ENCODE data around the gene ACOX3.

Gene ACOX3

GRCh38 chr4:8463811-8464210 is 23.3 kb upstream of the ACOX3 start:
- Histone ChIP-seq H3K27me3 (no peaks in the 10 kb centered on the region), H3K9me3 (no peaks in the 10 kb centered on the region), H3K4me3 (ENCODE audit: low read depth, low read length) (no peak overlapping the region), H3K36me3 (peaks cover 33% of the 10 kb centered on the region), H3K4me1 (no peaks in the 10 kb centered on the region)
- no peak for DNase-seq
- TF ChIP-seq, protein P1, sequence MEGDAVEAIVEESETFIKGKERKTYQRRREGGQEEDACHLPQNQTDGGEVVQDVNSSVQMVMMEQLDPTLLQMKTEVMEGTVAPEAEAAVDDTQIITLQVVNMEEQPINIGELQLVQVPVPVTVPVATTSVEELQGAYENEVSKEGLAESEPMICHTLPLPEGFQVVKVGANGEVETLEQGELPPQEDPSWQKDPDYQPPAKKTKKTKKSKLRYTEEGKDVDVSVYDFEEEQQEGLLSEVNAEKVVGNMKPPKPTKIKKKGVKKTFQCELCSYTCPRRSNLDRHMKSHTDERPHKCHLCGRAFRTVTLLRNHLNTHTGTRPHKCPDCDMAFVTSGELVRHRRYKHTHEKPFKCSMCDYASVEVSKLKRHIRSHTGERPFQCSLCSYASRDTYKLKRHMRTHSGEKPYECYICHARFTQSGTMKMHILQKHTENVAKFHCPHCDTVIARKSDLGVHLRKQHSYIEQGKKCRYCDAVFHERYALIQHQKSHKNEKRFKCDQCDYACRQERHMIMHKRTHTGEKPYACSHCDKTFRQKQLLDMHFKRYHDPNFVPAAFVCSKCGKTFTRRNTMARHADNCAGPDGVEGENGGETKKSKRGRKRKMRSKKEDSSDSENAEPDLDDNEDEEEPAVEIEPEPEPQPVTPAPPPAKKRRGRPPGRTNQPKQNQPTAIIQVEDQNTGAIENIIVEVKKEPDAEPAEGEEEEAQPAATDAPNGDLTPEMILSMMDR (IDR thresholded peaks at IDR 0.05; ENCODE audit: low read depth, low read length), result no peak

DNA sequence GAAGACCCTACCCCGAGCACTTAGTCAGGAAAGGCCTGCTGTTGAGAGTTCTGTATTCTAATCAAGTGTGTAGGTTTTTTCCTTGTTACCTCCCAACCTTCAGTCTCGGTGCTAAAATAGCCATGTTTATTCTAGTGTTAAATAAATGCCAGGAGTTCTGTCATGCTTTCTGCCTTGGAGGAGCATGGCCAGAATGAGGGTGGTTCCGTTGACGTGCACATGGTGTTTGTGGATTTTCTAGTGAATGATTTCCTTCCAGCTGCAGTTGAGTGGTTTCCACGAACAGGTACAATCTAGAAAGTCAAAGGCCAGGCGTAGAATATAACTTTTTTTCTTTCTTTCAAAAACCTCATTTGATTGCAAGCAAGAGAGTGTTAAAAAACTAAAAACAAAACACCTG is 21.1 kb upstream of the ACOX3 start:
- Histone ChIP-seq H3K27me3 (no peaks in the 10 kb centered on the region), H3K4me3 (ENCODE audit: low read depth, low read length) (no peak overlapping the region), H3K36me3 (peaks cover 33% of the 10 kb centered on the region), H3K9me3 (no peaks in the 10 kb centered on the region), H3K4me1 (no peaks in the 10 kb centered on the region)
- no peak for DNase-seq
- TF ChIP-seq, protein P1 (IDR thresholded peaks at IDR 0.05; ENCODE audit: low read depth, low read length), result no peak

GRCh38 chr4:8461086-8461485 is 20.6 kb upstream of the ACOX3 start:
- H3K27me3 ChIP-seq, result no peaks in the 10 kb centered on the region
- no peak for DNase-seq
- peaks cover 31% of the 10 kb centered on the region for H3K36me3 ChIP-seq
- TF ChIP-seq, protein P1 (IDR thresholded peaks at IDR 0.05; ENCODE audit: low read depth, low read length), result no peak
- H3K9me3 ChIP-seq, result no peaks in the 10 kb centered on the region
- H3K4me3 ChIP-seq (ENCODE audit: low read depth, low read length), result no peak overlapping the region
- H3K4me1 ChIP-seq, result no peaks in the 10 kb centered on the region

- no peak overlapping the region for H3K4me3 ChIP-seq (ENCODE audit: low read depth, low read length)
- peaks cover 29% of the 10 kb centered on the region for H3K36me3 ChIP-seq
- H3K4me1 ChIP-seq, result no peaks in the 10 kb centered on the region
- no peaks in the 10 kb centered on the region for H3K27me3 ChIP-seq
- TF ChIP-seq, protein P1 (IDR thresholded peaks at IDR 0.05; ENCODE audit: low read depth, low read length), result no peak
- H3K9me3 ChIP-seq, result no peaks in the 10 kb centered on the region
- no peak for DNase-seq
Measured at GRCh38 chr4:8459867-8460445, 19.4 kb upstream of the ACOX3 start.

DNA sequence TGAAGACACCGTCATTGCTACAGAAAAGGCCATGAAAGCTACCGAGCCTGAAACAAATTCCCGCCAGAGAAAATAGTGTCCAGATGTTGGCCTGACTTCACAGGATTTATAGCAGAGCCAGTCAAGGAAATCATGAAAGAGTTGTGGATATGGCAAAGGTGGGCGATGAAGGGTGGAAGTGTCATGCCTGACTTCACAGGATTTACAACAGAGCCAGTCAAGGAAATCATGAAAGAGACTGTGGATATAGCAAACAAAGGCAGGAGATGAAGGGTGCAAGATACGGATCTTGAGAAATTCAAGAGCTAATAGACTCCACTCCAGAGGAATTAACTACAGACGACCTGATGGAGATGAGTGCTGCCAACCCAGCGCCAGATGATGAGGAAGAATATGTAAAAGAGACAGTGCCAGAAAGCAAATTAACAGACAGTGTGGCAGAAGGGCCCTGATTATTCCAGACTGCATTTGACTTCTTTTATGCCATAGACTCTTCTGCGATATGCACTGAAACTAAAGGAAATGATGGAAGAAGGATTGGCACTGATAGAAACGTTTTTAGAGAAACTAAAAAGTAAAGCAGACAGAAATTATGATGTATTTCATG is 17.2 kb upstream of the ACOX3 start:
- no peaks in the 10 kb centered on the region for H3K4me1 ChIP-seq
- no peaks in the 10 kb centered on the region for H3K9me3 ChIP-seq
- TF ChIP-seq, protein P1 (IDR thresholded peaks at IDR 0.05; ENCODE audit: low read depth, low read length), result no peak
- peaks cover 50% of the 10 kb centered on the region for H3K36me3 ChIP-seq
- H3K27me3 ChIP-seq, result no peaks in the 10 kb centered on the region
- no peak overlapping the region for H3K4me3 ChIP-seq (ENCODE audit: low read depth, low read length)
- DNase-seq, result no peak

DNA sequence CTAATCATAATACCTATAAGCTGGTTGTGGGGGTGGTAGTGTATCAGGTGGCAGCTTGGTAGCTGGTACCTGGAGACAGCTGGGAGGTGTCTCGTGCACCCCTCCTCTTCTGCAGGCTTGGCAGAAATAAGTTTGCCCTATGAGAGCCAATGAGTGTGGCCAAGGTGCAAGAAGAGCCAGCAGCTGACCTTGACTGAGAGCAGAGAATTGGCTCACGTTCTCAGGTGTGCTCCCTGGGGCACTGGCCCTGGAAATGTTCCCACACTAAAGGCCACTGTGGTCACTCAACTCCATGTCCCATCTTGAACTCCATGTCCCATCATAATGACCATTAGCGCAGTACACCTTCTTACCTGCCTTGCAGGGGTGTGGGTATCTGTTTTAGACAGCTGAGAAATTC is 13.4 kb upstream of the ACOX3 start:
- Histone ChIP-seq H3K4me1 (no peaks in the 10 kb centered on the region), H3K36me3 (peaks cover 58% of the 10 kb centered on the region), H3K9me3 (no peaks in the 10 kb centered on the region), H3K27me3 (no peaks in the 10 kb centered on the region), H3K4me3 (ENCODE audit: low read depth, low read length) (no peak overlapping the region)
- DNase-seq, result no peak
- TF ChIP-seq, protein P1 (IDR thresholded peaks at IDR 0.05; ENCODE audit: low read depth, low read length), result no peak

Measured in BE2C (cell line).